ENCODE measurements around the gene AKT2.

The AKT2 gene

GRCh38 chr19:40298026-40298425 lies 12.9 kb upstream of the AKT2 start:
- no peak for DNase-seq

DNA sequence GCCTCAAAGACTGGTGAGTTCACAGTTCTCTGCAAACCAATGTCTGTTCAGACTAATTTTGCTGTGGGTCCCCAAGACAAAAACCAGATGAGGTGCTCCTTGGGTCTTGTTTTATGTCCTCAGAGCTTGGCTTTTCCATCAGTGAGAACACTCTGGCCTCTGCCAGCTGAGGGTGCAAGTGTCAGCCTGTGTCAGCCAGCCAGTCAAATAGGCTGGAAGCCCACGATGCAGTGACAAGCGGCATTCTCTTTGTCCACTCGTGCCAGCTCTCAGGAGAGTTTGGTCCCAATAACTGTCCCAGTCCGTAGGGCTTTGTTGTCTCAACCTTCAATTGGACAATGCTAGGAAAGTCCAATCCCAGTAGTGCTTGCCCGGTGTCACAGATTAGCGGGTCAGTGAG lies 9.4 kb upstream of the AKT2 start:
- DNase-seq = no peak

GRCh38 chr19:40286971-40287421 lies 1.9 kb upstream of the AKT2 start:
- no peak for DNase-seq

GRCh38 chr19:40286235-40286970 lies 1.3 kb upstream of the AKT2 start:
- DNase-seq = no peak

- DNase-seq = peak; percentile 98
Observed at GRCh38 chr19:40285353-40286234, 449 bp upstream of the AKT2 start.

GRCh38 chr19:40284251-40284500 lies 969 bp downstream of the AKT2 start:
- no peak for DNase-seq

GRCh38 chr19:40283414-40284250 lies 1.5 kb downstream of the AKT2 start:
- DNase-seq = no peak

DNA sequence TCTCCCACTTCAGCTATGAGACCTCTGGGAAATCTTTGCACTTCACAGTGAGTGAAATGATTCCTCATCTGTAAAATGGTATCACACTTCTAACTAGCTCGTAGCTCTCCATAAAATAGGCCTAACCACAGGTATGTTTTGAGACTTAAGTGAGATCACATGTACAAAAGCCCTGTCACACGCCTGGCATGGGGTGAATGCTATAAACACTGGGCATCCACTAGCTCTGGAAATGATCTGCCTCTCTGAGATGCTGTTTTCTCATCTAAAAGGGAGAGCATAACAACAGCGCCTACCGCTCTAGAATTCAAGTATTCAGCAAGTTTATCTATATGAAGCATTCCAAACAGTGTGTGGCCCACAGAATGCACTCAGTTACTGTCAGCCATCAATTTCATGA lies 2.2 kb downstream of the AKT2 start:
- no peak for DNase-seq

DNA sequence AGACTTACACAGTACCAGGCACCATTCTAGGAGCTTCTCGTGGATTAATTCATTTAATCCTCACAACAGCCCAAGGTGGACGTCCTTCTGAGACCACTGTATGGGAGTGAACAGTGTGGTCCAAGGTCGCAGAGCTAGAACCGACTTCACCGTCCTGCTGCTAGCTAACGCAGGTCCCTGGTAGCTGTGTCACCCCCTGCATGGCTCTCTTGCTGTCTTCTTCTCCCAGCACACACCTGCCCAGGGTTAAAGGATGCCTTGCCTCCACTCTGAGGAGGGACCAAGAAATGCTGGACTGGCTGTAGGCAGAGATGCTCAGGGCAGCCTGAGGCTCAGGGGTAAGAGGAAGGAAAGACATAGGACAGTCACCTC lies 3.0 kb downstream of the AKT2 start:
- DNase-seq = no peak

- DNase-seq = no peak
Observed at GRCh38 chr19:40281381-40282208, 3.5 kb downstream of the AKT2 start.

GRCh38 chr19:40280608-40281221 lies 4.4 kb downstream of the AKT2 start:
- DNase-seq = no peak

- no peak for DNase-seq
Observed at GRCh38 chr19:40279761-40280607, 5.2 kb downstream of the AKT2 start.

DNA sequence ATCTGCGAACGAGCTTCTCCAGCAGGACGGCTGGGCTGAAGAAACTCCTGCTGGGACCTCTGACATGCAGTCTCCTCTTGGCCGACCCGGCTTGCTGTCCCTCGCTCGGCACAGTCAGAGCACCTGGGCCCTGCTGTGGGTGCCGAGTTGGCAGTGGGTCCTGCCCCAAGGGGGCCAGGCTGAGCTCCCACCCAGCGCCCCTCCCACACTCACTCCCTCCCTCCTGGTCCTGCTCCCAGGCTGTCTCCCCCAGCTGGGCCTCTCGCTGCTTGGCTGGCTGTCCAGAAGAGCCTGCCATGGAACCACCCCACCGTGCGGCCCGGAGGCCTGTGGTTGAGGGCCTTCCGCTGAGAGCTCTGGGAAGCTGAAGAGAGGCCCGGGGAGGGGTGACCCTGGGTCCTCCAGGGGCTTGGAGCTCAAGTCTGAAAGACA lies 6.0 kb downstream of the AKT2 start:
- DNase-seq = no peak

- no peak for DNase-seq
Observed at GRCh38 chr19:40278361-40279035, 6.6 kb downstream of the AKT2 start.

- no peak for DNase-seq
Observed at GRCh38 chr19:40277356-40278059, 7.6 kb downstream of the AKT2 start.

DNA sequence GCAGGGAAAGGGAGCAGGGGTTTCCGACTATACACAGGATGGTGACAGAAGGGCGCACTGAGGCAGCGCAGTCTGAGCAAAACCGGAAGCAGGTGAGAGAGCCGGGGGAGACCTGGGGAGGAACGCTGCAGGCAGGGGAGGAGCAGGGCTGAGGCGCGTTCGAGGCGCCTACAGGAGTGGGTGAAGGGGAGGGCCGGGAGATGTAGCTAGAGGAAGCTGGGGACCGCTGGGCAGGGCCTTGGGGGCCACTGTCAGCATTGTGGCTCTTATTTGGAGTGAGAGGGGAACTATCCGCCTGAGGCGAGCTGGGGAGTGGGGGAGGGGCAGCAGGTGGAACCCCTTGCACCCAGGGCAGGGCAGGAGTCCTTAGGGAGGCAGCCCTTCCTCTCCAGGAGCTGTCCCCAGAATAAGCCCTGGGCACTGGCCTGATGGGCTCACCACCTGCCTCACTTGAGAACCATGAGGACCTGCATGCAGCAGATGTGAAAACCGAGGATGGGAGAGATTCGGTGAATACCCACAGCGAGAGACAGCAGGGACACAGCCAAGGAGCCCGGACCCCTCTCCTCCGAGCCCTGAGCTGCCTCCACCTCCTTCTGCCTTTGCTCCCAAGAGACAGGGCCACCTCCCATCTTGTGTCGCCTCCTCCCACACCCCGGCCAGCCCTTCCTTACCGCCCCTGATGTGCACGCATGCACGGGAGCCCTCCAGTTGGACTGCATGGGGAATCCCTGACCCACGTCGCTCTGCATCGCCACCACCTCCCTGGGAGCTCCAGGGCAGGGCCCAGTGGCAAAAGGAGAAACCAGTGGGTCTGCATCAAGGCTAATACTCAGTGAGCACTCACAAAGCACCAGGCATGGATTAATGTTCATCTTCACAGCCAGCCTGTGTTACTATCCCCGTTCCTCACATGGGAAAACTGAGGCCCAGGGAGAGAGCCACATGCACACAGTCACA lies 10.3 kb downstream of the AKT2 start:
- peak; percentile 57 for DNase-seq

DNA sequence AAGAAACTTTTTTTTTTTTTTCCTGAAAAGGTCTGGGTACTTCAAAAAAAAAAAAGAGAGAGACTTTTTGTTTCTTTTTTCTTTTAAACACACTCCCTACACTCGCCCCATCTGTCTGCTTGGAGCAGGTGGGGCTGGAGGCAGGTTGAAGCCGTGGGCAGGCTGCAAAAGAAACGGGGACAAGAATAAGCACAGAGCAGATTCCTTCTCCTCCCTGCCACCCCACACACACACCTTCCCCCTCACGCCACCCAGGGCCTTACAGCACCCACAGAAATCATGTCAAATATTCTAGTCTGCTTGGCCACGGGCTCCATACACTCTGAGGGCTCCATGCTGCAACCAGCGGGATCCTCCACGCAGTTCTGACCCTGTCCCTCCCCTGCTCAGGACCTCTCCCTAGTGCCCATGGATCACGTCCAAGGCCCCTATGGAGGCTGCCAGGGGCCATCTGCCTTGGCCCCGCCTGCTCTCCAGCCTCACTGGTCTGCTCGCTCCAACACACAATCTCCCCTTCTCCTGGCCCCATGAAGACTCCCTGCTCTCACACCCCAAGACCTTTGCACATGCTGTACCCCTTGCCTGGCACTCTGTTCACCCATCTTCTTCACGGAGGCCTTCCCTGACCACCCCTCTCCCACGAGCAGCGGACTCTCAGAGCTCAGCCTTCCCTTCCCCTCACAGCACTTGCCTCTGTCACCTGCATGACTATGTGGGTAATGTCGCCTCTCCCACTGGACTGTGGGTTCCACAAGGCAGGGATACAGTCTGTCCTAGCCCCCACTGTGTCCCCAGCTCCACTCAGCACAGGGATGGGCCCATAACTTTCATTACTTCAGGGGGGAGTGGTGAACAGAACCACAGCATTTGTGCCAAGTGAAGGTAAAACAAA lies 11.4 kb downstream of the AKT2 start:
- DNase-seq = no peak

DNA sequence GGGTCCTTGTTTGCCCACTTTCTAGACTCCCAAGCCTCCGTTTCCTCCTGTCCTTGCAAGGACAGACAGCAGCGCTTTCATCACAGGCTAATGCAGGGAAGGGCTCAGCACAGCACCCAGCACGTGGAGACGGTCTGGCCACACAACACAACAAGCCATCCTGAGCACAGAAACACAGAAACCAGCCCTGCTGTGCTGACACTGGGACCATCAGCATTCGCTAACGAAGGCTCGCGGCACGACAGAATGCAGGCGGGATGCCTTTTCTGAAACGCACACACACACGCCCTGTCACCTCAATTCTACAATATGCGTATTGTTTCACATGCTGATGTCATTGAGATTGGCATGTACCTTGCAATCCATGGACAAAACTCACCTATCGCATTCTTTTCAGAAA lies 12.9 kb downstream of the AKT2 start:
- DNase-seq = no peak
